ENCODE data around the gene ACSM4. TPM values are rescaled to one million over a fixed set of nuclear protein-coding genes. Genes with fewer than 3 reads are reported as not detected.

Gene ACSM4
- total and polyA plus RNA-seq, 4 experiments from 2014 or later, result not detected

GRCh38 chr12:7302266-7302986 lies 1.4 kb upstream of the ACSM4 start:
- no peaks in the 10 kb centered on the region for H3K4me1 ChIP-seq (ENCODE audit: insufficient read depth, low read length)
- DNase-seq, result no peak
- Mint-ChIP-seq H3K27ac (no peak overlapping the region), H3K9me3 (peaks cover 0 to 1% (median 0%) of the 10 kb centered on the region in 8 donors), H3K36me3 (no peaks in the 10 kb centered on the region), H3K4me3 (no peak overlapping the region), H3K27me3 (peaks cover 5 to 6% of the 10 kb centered on the region in 2 donors), H3K4me1 (no peaks in the 10 kb centered on the region)
- POLR2A ChIA-PET (ENCODE audit: partially characterized antibody), result no interaction called here
- CTCF ChIA-PET (ENCODE audit: partially characterized antibody), result no interaction called here
- no peaks in the 10 kb centered on the region for H3K27me3 ChIP-seq (ENCODE audit: insufficient read depth, low read length)
- no peak overlapping the region for H3K27ac ChIP-seq (ENCODE audit: low read depth, low read length)
- no peaks in the 10 kb centered on the region for H3K9me3 ChIP-seq (ENCODE audit: control insufficient read depth in 1 of 2, low read length in 2 of 2)
- H3K4me3 ChIP-seq (ENCODE audit: low read length in 2 of 2), result no peak overlapping the region
- H3K36me3 ChIP-seq (ENCODE audit: insufficient read depth, low read length), result no peaks in the 10 kb centered on the region
- intact Hi-C loops (cut with micrococcal nuclease), result no loop called here

DNA sequence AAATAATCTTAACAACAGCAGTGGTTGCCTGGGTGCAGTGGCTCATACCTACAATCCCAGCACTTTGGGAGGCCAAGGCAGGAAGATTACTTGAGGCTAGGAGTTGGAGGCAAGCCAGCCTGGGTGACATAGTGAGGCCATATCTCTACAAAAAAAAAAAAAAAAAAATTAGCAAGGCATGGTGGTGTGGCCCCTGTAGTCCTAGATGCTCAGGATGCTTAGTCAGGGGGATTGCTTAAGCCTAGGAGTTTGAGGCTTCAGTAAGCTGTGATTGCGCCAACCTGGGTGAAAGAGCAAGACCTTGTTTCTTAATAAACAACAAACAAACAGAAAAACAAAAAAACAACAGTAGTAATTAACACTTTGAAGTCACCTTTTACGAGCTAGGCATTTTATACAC lies 642 bp upstream of the ACSM4 start:
- DNase-seq, result no peak
- ChIA-PET CTCF (ENCODE audit: partially characterized antibody) (no interaction called here), POLR2A (ENCODE audit: partially characterized antibody) (no interaction called here)
- intact Hi-C loops (cut with micrococcal nuclease), result no loop called here
- Mint-ChIP-seq H3K27me3 (peaks cover 5 to 6% of the 10 kb centered on the region in 2 donors), H3K27ac (no peak overlapping the region), H3K4me3 (no peak overlapping the region), H3K36me3 (no peaks in the 10 kb centered on the region), H3K9me3 (peaks cover 0 to 1% (median 0%) of the 10 kb centered on the region in 8 donors), H3K4me1 (no peaks in the 10 kb centered on the region)
- Histone ChIP-seq H3K27me3 (ENCODE audit: insufficient read depth, low read length) (no peaks in the 10 kb centered on the region), H3K36me3 (ENCODE audit: insufficient read depth, low read length) (no peaks in the 10 kb centered on the region), H3K4me1 (ENCODE audit: insufficient read depth, low read length) (no peaks in the 10 kb centered on the region), H3K4me3 (ENCODE audit: low read length in 2 of 2) (no peak overlapping the region), H3K27ac (ENCODE audit: low read depth, low read length) (no peak overlapping the region), H3K9me3 (ENCODE audit: control insufficient read depth in 1 of 2, low read length in 2 of 2) (no peaks in the 10 kb centered on the region)

GRCh38 chr12:7304456-7304855 lies 584 bp downstream of the ACSM4 start:
- Histone ChIP-seq H3K9me3 (ENCODE audit: control insufficient read depth in 1 of 2, low read length in 2 of 2) (no peaks in the 10 kb centered on the region), H3K4me3 (ENCODE audit: low read length in 2 of 2) (no peak overlapping the region), H3K27ac (ENCODE audit: low read depth, low read length) (no peak overlapping the region), H3K4me1 (ENCODE audit: insufficient read depth, low read length) (no peaks in the 10 kb centered on the region), H3K36me3 (ENCODE audit: insufficient read depth, low read length) (no peaks in the 10 kb centered on the region), H3K27me3 (ENCODE audit: insufficient read depth, low read length) (no peaks in the 10 kb centered on the region)
- intact Hi-C loops (cut with micrococcal nuclease), result no loop called here
- H3K27me3 Mint-ChIP-seq, result peaks cover 5 to 6% of the 10 kb centered on the region in 2 donors
- no peak for DNase-seq
- ChIA-PET POLR2A (ENCODE audit: partially characterized antibody) (no interaction called here), CTCF (ENCODE audit: partially characterized antibody) (no interaction called here)
- H3K4me1 Mint-ChIP-seq, result no peaks in the 10 kb centered on the region
- H3K4me3 Mint-ChIP-seq, result no peak overlapping the region
- H3K9me3 Mint-ChIP-seq, result peaks cover 0 to 1% (median 0%) of the 10 kb centered on the region in 8 donors
- H3K27ac Mint-ChIP-seq, result no peak overlapping the region
- H3K36me3 Mint-ChIP-seq, result no peaks in the 10 kb centered on the region

- H3K27ac Mint-ChIP-seq, result no peak overlapping the region
- intact Hi-C loops (cut with micrococcal nuclease), result no loop called here
Observed at GRCh38 chr12:7310070-7310469, 6.2 kb downstream of the ACSM4 start.

DNA sequence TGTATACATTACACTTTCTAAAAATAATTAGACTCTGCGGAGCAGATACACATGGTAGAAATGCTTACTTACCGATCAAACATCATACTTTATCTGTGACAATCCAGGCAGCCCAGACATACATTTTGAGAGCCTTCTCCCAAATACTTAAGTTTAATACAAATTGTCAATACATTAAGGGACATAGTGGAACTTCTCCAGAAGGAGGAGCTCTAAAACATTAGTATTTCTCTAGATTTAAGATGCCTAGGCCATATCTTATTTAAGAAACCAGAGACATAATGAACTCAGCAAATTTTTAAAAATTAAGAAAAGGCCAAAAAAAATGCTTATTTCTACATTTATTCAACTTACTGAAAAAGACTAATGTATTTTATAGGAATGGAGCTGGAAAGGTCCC lies 16.1 kb downstream of the ACSM4 start:
- H3K4me3 ChIP-seq (ENCODE audit: low read length in 2 of 2), result no peak overlapping the region
- no peak overlapping the region for H3K27ac ChIP-seq (ENCODE audit: low read depth, low read length)
- no peaks in the 10 kb centered on the region for H3K9me3 Mint-ChIP-seq
- H3K4me1 Mint-ChIP-seq, result no peaks in the 10 kb centered on the region
- intact Hi-C loops (cut with micrococcal nuclease), result loop anchor here (1.0 to 5.0 kb wide), 2 partner anchors 103 to 140 kb away; no protein-coding TSS in a partner anchor
- CTCF ChIA-PET (ENCODE audit: partially characterized antibody), result interaction anchor here (0.8 to 2.3 kb wide), 3 partner anchors 100 to 140 kb away, joined by 4 to 17 read pairs (median 5); no protein-coding TSS in a partner anchor
- no peak overlapping the region for H3K4me3 Mint-ChIP-seq
- H3K27ac Mint-ChIP-seq, result peak overlapping the region in 1 of 7 donors; percentile 11
- no peaks in the 10 kb centered on the region for H3K27me3 Mint-ChIP-seq
- no peaks in the 10 kb centered on the region for H3K36me3 Mint-ChIP-seq
- H3K9me3 ChIP-seq (ENCODE audit: control insufficient read depth in 1 of 2, low read length in 2 of 2), result no peaks in the 10 kb centered on the region
- H3K36me3 ChIP-seq (ENCODE audit: insufficient read depth, low read length), result no peaks in the 10 kb centered on the region
- POLR2A ChIA-PET (ENCODE audit: partially characterized antibody), result no interaction called here
- H3K4me1 ChIP-seq (ENCODE audit: insufficient read depth, low read length), result no peaks in the 10 kb centered on the region
- H3K27me3 ChIP-seq (ENCODE audit: insufficient read depth, low read length), result no peaks in the 10 kb centered on the region
- DNase-seq, result peak in 1 of 5 donors; percentile 8

More at GRCh38 chr12:7310070-7310469, 6.2 kb downstream of the ACSM4 start:
- no peaks in the 10 kb centered on the region for H3K4me1 ChIP-seq (ENCODE audit: insufficient read depth, low read length)
- DNase-seq, result no peak
- Mint-ChIP-seq H3K4me1 (no peaks in the 10 kb centered on the region), H3K9me3 (no peaks in the 10 kb centered on the region), H3K36me3 (no peaks in the 10 kb centered on the region), H3K4me3 (no peak overlapping the region), H3K27me3 (no peaks in the 10 kb centered on the region)
- H3K27me3 ChIP-seq (ENCODE audit: insufficient read depth, low read length), result no peaks in the 10 kb centered on the region
- CTCF ChIA-PET (ENCODE audit: partially characterized antibody), result no interaction called here
- POLR2A ChIA-PET (ENCODE audit: partially characterized antibody), result no interaction called here
- H3K9me3 ChIP-seq (ENCODE audit: control insufficient read depth in 1 of 2, low read length in 2 of 2), result no peaks in the 10 kb centered on the region
- H3K4me3 ChIP-seq (ENCODE audit: low read length in 2 of 2), result no peak overlapping the region
- H3K36me3 ChIP-seq (ENCODE audit: insufficient read depth, low read length), result no peaks in the 10 kb centered on the region
- no peak overlapping the region for H3K27ac ChIP-seq (ENCODE audit: low read depth, low read length)

DNA sequence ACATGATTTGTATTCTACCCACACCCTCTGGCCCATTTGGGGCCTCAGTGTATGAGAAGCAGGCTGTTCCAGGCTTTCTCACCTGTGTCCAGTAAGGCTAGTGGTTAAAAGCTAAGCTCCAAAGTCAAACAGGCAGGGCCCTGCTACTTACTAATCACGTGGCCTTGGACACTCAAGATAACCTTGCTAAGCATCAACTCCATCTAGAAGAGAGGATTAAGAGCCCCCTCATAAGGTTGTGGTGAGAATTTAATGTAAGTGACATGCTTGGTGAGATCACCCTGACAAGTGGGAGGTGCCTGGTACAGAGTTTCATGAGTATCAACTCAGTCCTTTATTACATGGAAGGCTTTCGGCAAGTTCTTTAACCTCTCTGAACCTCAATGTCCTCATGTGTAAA lies 17.8 kb downstream of the ACSM4 start:
- Histone ChIP-seq H3K27ac (ENCODE audit: low read depth, low read length) (no peak overlapping the region), H3K36me3 (ENCODE audit: insufficient read depth, low read length) (no peaks in the 10 kb centered on the region), H3K27me3 (ENCODE audit: insufficient read depth, low read length) (no peaks in the 10 kb centered on the region), H3K4me3 (ENCODE audit: low read length in 2 of 2) (no peak overlapping the region), H3K9me3 (ENCODE audit: control insufficient read depth in 1 of 2, low read length in 2 of 2) (no peaks in the 10 kb centered on the region), H3K4me1 (ENCODE audit: insufficient read depth, low read length) (no peaks in the 10 kb centered on the region)
- H3K4me1 Mint-ChIP-seq, result no peaks in the 10 kb centered on the region
- H3K27me3 Mint-ChIP-seq, result no peaks in the 10 kb centered on the region
- ChIA-PET POLR2A (ENCODE audit: partially characterized antibody) (no interaction called here), CTCF (ENCODE audit: partially characterized antibody) (interaction anchor here (0.8 kb wide), 1 partner anchor 139 kb away, joined by 4 read pairs; no protein-coding TSS in a partner anchor)
- no peak for DNase-seq
- no peak overlapping the region for H3K27ac Mint-ChIP-seq
- no peak overlapping the region for H3K4me3 Mint-ChIP-seq
- H3K9me3 Mint-ChIP-seq, result no peaks in the 10 kb centered on the region
- no peaks in the 10 kb centered on the region for H3K36me3 Mint-ChIP-seq
- intact Hi-C loops (cut with micrococcal nuclease), result loop anchor here (5.0 kb wide), 1 partner anchor 104 kb away; no protein-coding TSS in a partner anchor

- peak overlapping the region in 1 of 7 donors; percentile 13 for H3K27ac Mint-ChIP-seq
- ChIA-PET POLR2A (ENCODE audit: partially characterized antibody) (no interaction called here), CTCF (ENCODE audit: partially characterized antibody) (interaction anchor here (0.8 kb wide), 1 partner anchor 138 kb away, joined by 4 read pairs; no protein-coding TSS in a partner anchor)
- H3K27me3 Mint-ChIP-seq, result no peaks in the 10 kb centered on the region
- H3K36me3 Mint-ChIP-seq, result no peaks in the 10 kb centered on the region
- no peaks in the 10 kb centered on the region for H3K27me3 ChIP-seq (ENCODE audit: insufficient read depth, low read length)
- no peak overlapping the region for H3K4me3 ChIP-seq (ENCODE audit: low read length in 2 of 2)
- H3K27ac ChIP-seq (ENCODE audit: low read depth, low read length), result no peak overlapping the region
- no peak for DNase-seq
- no peaks in the 10 kb centered on the region for H3K9me3 Mint-ChIP-seq
- intact Hi-C loops (cut with micrococcal nuclease), result loop anchor here (5.0 kb wide), 1 partner anchor 105 kb away; no protein-coding TSS in a partner anchor
- no peak overlapping the region for H3K4me3 Mint-ChIP-seq
- no peaks in the 10 kb centered on the region for H3K9me3 ChIP-seq (ENCODE audit: control insufficient read depth in 1 of 2, low read length in 2 of 2)
- no peaks in the 10 kb centered on the region for H3K4me1 Mint-ChIP-seq
- no peaks in the 10 kb centered on the region for H3K4me1 ChIP-seq (ENCODE audit: insufficient read depth, low read length)
- H3K36me3 ChIP-seq (ENCODE audit: insufficient read depth, low read length), result no peaks in the 10 kb centered on the region
Observed at GRCh38 chr12:7322599-7322998, 18.7 kb downstream of the ACSM4 start.

Data from CD4-positive, alpha-beta memory T cell (primary cell).